Mammary epithelial cell (primary cell): Measurements from ENCODE around the gene MAPRE3.

ENCODE experiments used
- CTCF ChIP-seq, 2 donors: IDR thresholded peaks in 1 of 2; conservative IDR thresholded peaks in 1 of 2; 2 replicates each; pipeline ENCODE4 v1.5.1; 2011 to 2012; ENCODE audit warnings: inconsistent platforms in 2 of 2, low read length in 2 of 2, mild to moderate bottlenecking in 2 of 2, control low read depth in 1 of 2, low read depth in 1 of 2; ENCODE audit not compliant: insufficient read depth in 1 of 2; ENCODE audit errors: extremely low read depth in 1 of 2
- EZH2 ChIP-seq: IDR thresholded peaks from 2 replicates; pipeline ENCODE4 v1.6.1; 2012; ENCODE audit warnings: low read length, inconsistent platforms, borderline replicate concordance

- TF ChIP-seq CTCF (conservative IDR thresholded peaks at IDR 0.05 in 1 of 2, IDR thresholded peaks at IDR 0.05 in 1 of 2; ENCODE audit: extremely low read depth in 1 of 2, insufficient read depth in 1 of 2, low read depth in 1 of 2, low read length in 2 of 2) (no peak), EZH2 (no peak)
Measured at GRCh38 chr2:26985807-26986206, 15.4 kb downstream of the MAPRE3 start.
